Measurements from ENCODE around the gene KCNE1.

The KCNE1 gene

GRCh38 chr21:34535886-34536285 lies 23.9 kb upstream of the KCNE1 start:
- TF ChIP-seq CTCF (IDR thresholded peaks at IDR 0.05; ENCODE audit: control insufficient read depth, extremely low read depth, insufficient read depth) = no peak
- no peak for DNase-seq (ENCODE audit: low read depth)
- no peak overlapping the region for H3K4me3 ChIP-seq (ENCODE audit: low read depth, low read length)

- no peak for TF ChIP-seq CTCF (IDR thresholded peaks at IDR 0.05; ENCODE audit: control insufficient read depth, extremely low read depth, insufficient read depth)
- DNase-seq (ENCODE audit: low read depth) = no peak
- H3K4me3 ChIP-seq (ENCODE audit: low read depth, low read length) = no peak overlapping the region
These were observed 22.5 kb upstream of the KCNE1 start for GRCh38 chr21:34534522-34534921.

- no peak overlapping the region for H3K4me3 ChIP-seq (ENCODE audit: low read depth, low read length)
- TF ChIP-seq CTCF (IDR thresholded peaks at IDR 0.05; ENCODE audit: control insufficient read depth, extremely low read depth, insufficient read depth) = no peak
- no peak for DNase-seq (ENCODE audit: low read depth)
These were observed 21.9 kb upstream of the KCNE1 start for GRCh38 chr21:34533938-34534337.

- TF ChIP-seq CTCF (IDR thresholded peaks at IDR 0.05; ENCODE audit: control insufficient read depth, extremely low read depth, insufficient read depth) = no peak
- no peak overlapping the region for H3K4me3 ChIP-seq (ENCODE audit: low read depth, low read length)
These were observed 19.4 kb upstream of the KCNE1 start for GRCh38 chr21:34531399-34531798.

GRCh38 chr21:34530261-34530660 lies 18.3 kb upstream of the KCNE1 start:
- TF ChIP-seq CTCF (IDR thresholded peaks at IDR 0.05; ENCODE audit: control insufficient read depth, extremely low read depth, insufficient read depth) = no peak
- H3K4me3 ChIP-seq (ENCODE audit: low read depth, low read length) = no peak overlapping the region
- DNase-seq (ENCODE audit: low read depth) = no peak

More at GRCh38 chr21:34531399-34531798, 19.4 kb upstream of the KCNE1 start:
- DNase-seq (ENCODE audit: low read depth) = no peak

- TF ChIP-seq CTCF (IDR thresholded peaks at IDR 0.05; ENCODE audit: control insufficient read depth, extremely low read depth, insufficient read depth) = no peak
- DNase-seq (ENCODE audit: low read depth) = no peak
- H3K4me3 ChIP-seq (ENCODE audit: low read depth, low read length) = no peak overlapping the region
These were observed 16.1 kb upstream of the KCNE1 start for GRCh38 chr21:34528131-34528561.

GRCh38 chr21:34526618-34527290 lies 14.7 kb upstream of the KCNE1 start:
- H3K4me3 ChIP-seq (ENCODE audit: low read depth, low read length) = peak overlapping the region; percentile 41
- peak; percentile 79 for DNase-seq (ENCODE audit: low read depth)
- TF ChIP-seq CTCF (IDR thresholded peaks at IDR 0.05; ENCODE audit: control insufficient read depth, extremely low read depth, insufficient read depth) = no peak
